Large intestine (tissue), 3 donors: ENCODE measurements around the gene SLC9A7. TPM values are rescaled to one million over a fixed set of nuclear protein-coding genes. Genes with fewer than 3 reads are reported as not detected.

ENCODE experiments used
- DNase-seq, 2 donors: peaks; one replicate each; pipeline versions ENCODE4 v3.0.0 to v3.0.0-alpha.2; 2013
- H3K27ac ChIP-seq: one replicate; pipeline ENCODE4 v1.5.1; 2013; ENCODE audit warnings: low read length
- H3K27me3 ChIP-seq: 2 replicates; pipeline ENCODE4 v1.6.1; 2013; ENCODE audit warnings: low read length; ENCODE audit not compliant: control insufficient read depth, insufficient read depth
- H3K36me3 ChIP-seq: 2 replicates; pipeline ENCODE4 v1.6.1; 2013; ENCODE audit warnings: low read length; ENCODE audit not compliant: control insufficient read depth, insufficient read depth
- H3K4me1 ChIP-seq: one replicate; pipeline ENCODE4 v1.6.1; 2013; ENCODE audit warnings: low read length; ENCODE audit not compliant: control insufficient read depth, insufficient read depth
- H3K4me3 ChIP-seq: one replicate; pipeline ENCODE4 v1.5.1; 2013; ENCODE audit warnings: low read length
- H3K9me3 ChIP-seq: one replicate; pipeline ENCODE4 v1.6.1; 2013; ENCODE audit warnings: mild to moderate bottlenecking, low read depth, low read length, moderate library complexity; ENCODE audit not compliant: control insufficient read depth
- WGBS: methylation state at CpG from one replicate; pipeline ENCODE4 v1.1.5; 2013; ENCODE audit warnings: low lambda C conversion rate; ENCODE audit not compliant: insufficient coverage; 5-methylcytosine and 5-hydroxymethylcytosine counted together
- polyA plus RNA-seq: library from polyadenylated mRNA; unstranded; fragments of 120-200 nt; gene quantifications from one replicate; pipeline ENCODE4 v1.2.1, GENCODE V29; 2013

The SLC9A7 gene
- polyA plus RNA-seq, 1 donor, result 4.3 TPM

GRCh38 chrX:46707274-46707965 is 51.5 kb downstream of the SLC9A7 start:
- H3K4me3 ChIP-seq, result no peak overlapping the region
- H3K9me3 ChIP-seq, result no peaks in the 10 kb centered on the region
- no peak for DNase-seq
- WGBS, result no CpG with 5 or more reads among the region's 9 CpGs
- no peaks in the 10 kb centered on the region for H3K36me3 ChIP-seq
- no peaks in the 10 kb centered on the region for H3K4me1 ChIP-seq
- H3K27me3 ChIP-seq, result no peaks in the 10 kb centered on the region
- no peak overlapping the region for H3K27ac ChIP-seq

GRCh38 chrX:46704767-46705386 is 54.0 kb downstream of the SLC9A7 start:
- no peaks in the 10 kb centered on the region for H3K9me3 ChIP-seq
- no peak overlapping the region for H3K4me3 ChIP-seq
- no peak overlapping the region for H3K27ac ChIP-seq
- no peaks in the 10 kb centered on the region for H3K27me3 ChIP-seq
- no peak for DNase-seq
- no peaks in the 10 kb centered on the region for H3K4me1 ChIP-seq
- H3K36me3 ChIP-seq, result no peaks in the 10 kb centered on the region
- no CpG with 5 or more reads among the region's 3 CpGs for WGBS

GRCh38 chrX:46703980-46704379 is 54.9 kb downstream of the SLC9A7 start:
- Histone ChIP-seq H3K27ac (no peak overlapping the region), H3K36me3 (no peaks in the 10 kb centered on the region), H3K4me1 (no peaks in the 10 kb centered on the region), H3K4me3 (no peak overlapping the region), H3K9me3 (no peaks in the 10 kb centered on the region), H3K27me3 (no peaks in the 10 kb centered on the region)
- DNase-seq, result no peak
- no CpG with 5 or more reads among the region's 4 CpGs for WGBS

- no peak overlapping the region for H3K4me3 ChIP-seq
- H3K36me3 ChIP-seq, result no peaks in the 10 kb centered on the region
- H3K27me3 ChIP-seq, result no peaks in the 10 kb centered on the region
- no peak overlapping the region for H3K27ac ChIP-seq
- DNase-seq, result no peak
- no CpG with 5 or more reads among the region's 3 CpGs for WGBS
- H3K9me3 ChIP-seq, result no peaks in the 10 kb centered on the region
- no peaks in the 10 kb centered on the region for H3K4me1 ChIP-seq
These were observed 60.2 kb downstream of the SLC9A7 start for GRCh38 chrX:46698691-46699090.

GRCh38 chrX:46695491-46695890 is 63.4 kb downstream of the SLC9A7 start:
- WGBS, result no CpG with 5 or more reads among the region's 1 CpG
- H3K36me3 ChIP-seq, result no peaks in the 10 kb centered on the region
- DNase-seq, result no peak
- H3K27ac ChIP-seq, result no peak overlapping the region
- no peaks in the 10 kb centered on the region for H3K4me1 ChIP-seq
- no peak overlapping the region for H3K4me3 ChIP-seq
- no peaks in the 10 kb centered on the region for H3K9me3 ChIP-seq
- no peaks in the 10 kb centered on the region for H3K27me3 ChIP-seq

- WGBS, result no CpG with 5 or more reads among the region's 2 CpGs
- no peak for DNase-seq
- H3K27ac ChIP-seq, result no peak overlapping the region
- H3K4me1 ChIP-seq, result no peaks in the 10 kb centered on the region
- no peaks in the 10 kb centered on the region for H3K36me3 ChIP-seq
- H3K27me3 ChIP-seq, result no peaks in the 10 kb centered on the region
- no peak overlapping the region for H3K4me3 ChIP-seq
- H3K9me3 ChIP-seq, result no peaks in the 10 kb centered on the region
These were observed 64.4 kb downstream of the SLC9A7 start for GRCh38 chrX:46694549-46694948.

- no peaks in the 10 kb centered on the region for H3K9me3 ChIP-seq
These were observed 65.8 kb downstream of the SLC9A7 start for GRCh38 chrX:46693149-46693548.

GRCh38 chrX:46690818-46691217 is 68.1 kb downstream of the SLC9A7 start:
- H3K4me1 ChIP-seq, result no peaks in the 10 kb centered on the region
- no peaks in the 10 kb centered on the region for H3K9me3 ChIP-seq
- no peak for DNase-seq
- no peaks in the 10 kb centered on the region for H3K27me3 ChIP-seq
- H3K36me3 ChIP-seq, result no peaks in the 10 kb centered on the region
- H3K27ac ChIP-seq, result no peak overlapping the region
- WGBS, result no CpG with 5 or more reads among the region's 2 CpGs
- no peak overlapping the region for H3K4me3 ChIP-seq

More at GRCh38 chrX:46693149-46693548, 65.8 kb downstream of the SLC9A7 start:
- WGBS, result no CpG with 5 or more reads among the region's 2 CpGs
- Histone ChIP-seq H3K27ac (no peak overlapping the region), H3K4me3 (no peak overlapping the region), H3K4me1 (no peaks in the 10 kb centered on the region), H3K36me3 (no peaks in the 10 kb centered on the region), H3K27me3 (no peaks in the 10 kb centered on the region)
- no peak for DNase-seq

- no peak for DNase-seq
- WGBS, result no CpG with 5 or more reads among the region's 2 CpGs
These were observed 71.3 kb downstream of the SLC9A7 start for GRCh38 chrX:46687619-46688018.

GRCh38 chrX:46686003-46686645 is 72.8 kb downstream of the SLC9A7 start:
- H3K27me3 ChIP-seq, result no peaks in the 10 kb centered on the region
- H3K27ac ChIP-seq, result no peak overlapping the region
- no peaks in the 10 kb centered on the region for H3K9me3 ChIP-seq
- H3K36me3 ChIP-seq, result no peaks in the 10 kb centered on the region
- peak; percentile 2 for DNase-seq
- H3K4me1 ChIP-seq, result no peaks in the 10 kb centered on the region
- 50% methylated on average over 1 of the region's 5 CpGs for WGBS
- no peak overlapping the region for H3K4me3 ChIP-seq

More at GRCh38 chrX:46687619-46688018, 71.3 kb downstream of the SLC9A7 start:
- no peaks in the 10 kb centered on the region for H3K4me1 ChIP-seq
- H3K36me3 ChIP-seq, result no peaks in the 10 kb centered on the region
- no peak overlapping the region for H3K4me3 ChIP-seq
- no peak overlapping the region for H3K27ac ChIP-seq
- no peaks in the 10 kb centered on the region for H3K27me3 ChIP-seq
- H3K9me3 ChIP-seq, result no peaks in the 10 kb centered on the region
